ENCODE results near the gene TXNRD3.
"Not testable (repeated sequence)": the region's sequence is repeated elsewhere in the genome, so short reads cannot be mapped to it uniquely, and the experiment has no call there.

The TXNRD3 gene

DNA sequence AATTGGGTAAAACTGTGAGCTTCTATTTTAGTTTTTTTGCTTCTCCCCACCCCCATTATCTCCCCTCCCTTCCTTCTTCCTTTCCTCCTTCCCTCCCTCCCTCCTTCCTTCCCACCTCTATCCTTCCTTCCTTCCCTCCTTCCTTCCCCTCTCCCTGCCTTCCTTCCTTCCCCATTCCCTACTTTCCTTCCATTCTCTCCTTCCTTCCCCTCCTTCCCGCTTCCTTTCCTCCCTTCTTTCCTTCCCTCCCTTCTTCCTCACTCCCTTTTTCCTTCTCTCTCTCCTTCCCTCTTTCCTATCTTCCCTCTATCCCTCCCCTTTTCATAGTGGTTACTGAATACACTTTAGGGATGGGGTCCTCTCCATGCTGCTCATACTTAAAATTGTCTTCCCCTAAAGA is 55.8 kb downstream of the TXNRD3 start:
- TF ChIP-seq, protein P1, sequence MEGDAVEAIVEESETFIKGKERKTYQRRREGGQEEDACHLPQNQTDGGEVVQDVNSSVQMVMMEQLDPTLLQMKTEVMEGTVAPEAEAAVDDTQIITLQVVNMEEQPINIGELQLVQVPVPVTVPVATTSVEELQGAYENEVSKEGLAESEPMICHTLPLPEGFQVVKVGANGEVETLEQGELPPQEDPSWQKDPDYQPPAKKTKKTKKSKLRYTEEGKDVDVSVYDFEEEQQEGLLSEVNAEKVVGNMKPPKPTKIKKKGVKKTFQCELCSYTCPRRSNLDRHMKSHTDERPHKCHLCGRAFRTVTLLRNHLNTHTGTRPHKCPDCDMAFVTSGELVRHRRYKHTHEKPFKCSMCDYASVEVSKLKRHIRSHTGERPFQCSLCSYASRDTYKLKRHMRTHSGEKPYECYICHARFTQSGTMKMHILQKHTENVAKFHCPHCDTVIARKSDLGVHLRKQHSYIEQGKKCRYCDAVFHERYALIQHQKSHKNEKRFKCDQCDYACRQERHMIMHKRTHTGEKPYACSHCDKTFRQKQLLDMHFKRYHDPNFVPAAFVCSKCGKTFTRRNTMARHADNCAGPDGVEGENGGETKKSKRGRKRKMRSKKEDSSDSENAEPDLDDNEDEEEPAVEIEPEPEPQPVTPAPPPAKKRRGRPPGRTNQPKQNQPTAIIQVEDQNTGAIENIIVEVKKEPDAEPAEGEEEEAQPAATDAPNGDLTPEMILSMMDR (IDR thresholded peaks at IDR 0.05; ENCODE audit: low read depth, low read length), result no peak
- no peak overlapping the region for H3K4me3 ChIP-seq (replicated peaks in 1 of 2; ENCODE audit: low read depth in 2 of 2, low read length in 2 of 2)
- DNase-seq (ENCODE audit: low read depth in 2 of 2), result no peak

DNA sequence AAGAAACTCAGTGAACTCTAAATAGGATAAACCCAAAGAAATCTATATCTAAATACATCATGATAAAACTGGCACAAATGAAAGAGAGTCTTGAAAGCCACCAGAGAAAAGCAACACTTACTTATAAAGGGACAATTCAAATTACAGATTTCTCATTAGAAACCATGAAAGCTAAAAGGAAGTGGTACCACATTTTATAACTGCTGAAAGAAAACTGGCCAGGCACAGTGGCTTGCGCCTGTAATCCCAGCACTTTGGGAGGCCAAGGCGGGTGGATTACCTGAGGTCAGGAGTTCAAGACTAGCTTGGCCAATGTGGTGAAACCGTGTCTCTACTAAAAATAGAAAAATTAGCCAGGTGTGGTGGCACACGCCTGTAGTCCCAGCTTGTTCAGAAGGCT is 59.4 kb downstream of the TXNRD3 start:
- DNase-seq (ENCODE audit: low read depth in 2 of 2); H3K4me3 ChIP-seq (replicated peaks in 1 of 2; ENCODE audit: low read depth in 2 of 2, low read length in 2 of 2): not testable (repeated sequence)

DNA sequence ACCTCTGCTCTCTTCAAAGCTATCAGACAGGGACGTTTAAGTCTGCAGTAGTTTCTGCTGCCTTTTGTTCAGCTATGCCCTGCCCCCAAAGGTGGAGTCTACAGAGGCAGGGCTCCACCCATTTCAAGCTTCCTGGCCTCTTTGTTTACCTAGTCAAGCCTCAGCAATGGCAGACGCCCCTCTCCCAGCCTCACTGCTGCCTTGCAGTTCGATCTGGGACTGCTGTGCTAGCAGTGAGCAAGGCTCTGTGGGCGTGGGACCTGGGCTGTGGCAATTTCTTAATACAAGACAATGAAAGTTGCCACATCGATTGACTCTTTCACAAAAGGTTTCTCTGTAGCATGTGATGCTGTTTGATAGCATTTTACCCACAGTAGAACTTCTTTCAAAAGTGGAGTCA is 63.4 kb downstream of the TXNRD3 start:
- not testable (repeated sequence) for DNase-seq (ENCODE audit: low read depth in 2 of 2); H3K4me3 ChIP-seq (replicated peaks in 1 of 2; ENCODE audit: low read depth in 2 of 2, low read length in 2 of 2)

DNA sequence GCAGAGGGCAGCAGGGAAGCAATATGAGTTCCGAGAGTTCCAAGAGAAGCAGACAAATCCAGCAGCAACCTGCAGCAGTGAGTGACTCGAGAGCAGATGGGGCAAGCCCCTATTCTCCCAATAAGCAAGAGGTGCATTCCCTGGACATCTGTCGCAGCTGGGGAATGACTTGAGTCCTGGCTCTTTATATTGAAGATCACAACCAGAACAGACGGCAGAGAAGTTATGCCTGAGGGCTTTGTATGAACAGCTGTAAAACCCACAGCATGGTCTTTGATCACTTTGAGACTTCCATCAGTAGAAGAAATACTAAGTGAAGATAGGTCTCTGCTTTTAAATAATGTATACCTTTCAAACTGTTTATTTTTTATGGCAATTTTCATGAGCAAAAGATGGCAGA is 72.6 kb downstream of the TXNRD3 start:
- H3K4me3 ChIP-seq (replicated peaks in 1 of 2; ENCODE audit: low read depth in 2 of 2, low read length in 2 of 2), result no peak overlapping the region
- no peak for DNase-seq (ENCODE audit: low read depth in 2 of 2)
- TF ChIP-seq, protein P1 (IDR thresholded peaks at IDR 0.05; ENCODE audit: low read depth, low read length), result no peak

DNA sequence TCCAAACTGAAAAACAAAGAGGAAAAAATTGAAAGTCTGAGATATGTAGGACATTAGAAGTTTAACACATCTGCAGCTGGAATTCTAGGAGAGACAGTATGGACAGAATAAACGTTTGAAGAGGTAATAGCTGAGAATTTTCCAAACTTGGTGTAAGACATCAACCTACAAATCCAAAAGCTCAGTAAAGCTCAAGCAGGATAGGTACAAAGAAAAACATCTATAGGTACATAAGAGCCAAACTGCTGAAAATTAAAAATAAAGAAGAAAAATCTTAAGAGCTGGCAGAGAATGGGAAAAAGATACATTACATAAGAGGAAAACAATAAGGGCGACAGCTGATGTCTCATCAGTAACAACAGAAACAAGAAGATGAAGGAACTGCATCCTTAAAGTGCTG is 73.4 kb downstream of the TXNRD3 start:
- no peak for DNase-seq (ENCODE audit: low read depth in 2 of 2)
- TF ChIP-seq, protein P1 (IDR thresholded peaks at IDR 0.05; ENCODE audit: low read depth, low read length), result no peak
- no peak overlapping the region for H3K4me3 ChIP-seq (replicated peaks in 1 of 2; ENCODE audit: low read depth in 2 of 2, low read length in 2 of 2)

DNA sequence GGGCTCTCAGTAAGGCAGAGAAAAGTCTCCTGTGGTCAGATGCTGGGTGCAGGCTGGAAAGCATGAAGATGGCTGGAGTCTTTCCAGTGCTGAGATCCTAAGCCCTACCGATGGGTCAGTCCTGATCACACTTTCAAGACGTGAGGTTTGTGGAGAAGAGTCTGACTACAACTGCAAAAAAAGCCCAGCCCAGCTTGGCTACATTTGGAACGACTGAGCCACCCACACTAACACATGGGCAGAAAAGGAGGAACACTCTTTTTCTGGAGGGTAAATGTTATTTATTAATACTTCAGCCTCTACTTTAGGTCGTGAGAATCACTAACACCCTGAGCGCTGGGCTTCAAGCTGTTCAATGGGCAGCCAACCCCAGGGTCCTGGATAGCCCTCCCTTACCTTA is 74.2 kb downstream of the TXNRD3 start:
- H3K4me3 ChIP-seq (replicated peaks in 1 of 2; ENCODE audit: low read depth in 2 of 2, low read length in 2 of 2), result no peak overlapping the region
- TF ChIP-seq, protein P1 (IDR thresholded peaks at IDR 0.05; ENCODE audit: low read depth, low read length), result no peak
- DNase-seq (ENCODE audit: low read depth in 2 of 2), result no peak

DNA sequence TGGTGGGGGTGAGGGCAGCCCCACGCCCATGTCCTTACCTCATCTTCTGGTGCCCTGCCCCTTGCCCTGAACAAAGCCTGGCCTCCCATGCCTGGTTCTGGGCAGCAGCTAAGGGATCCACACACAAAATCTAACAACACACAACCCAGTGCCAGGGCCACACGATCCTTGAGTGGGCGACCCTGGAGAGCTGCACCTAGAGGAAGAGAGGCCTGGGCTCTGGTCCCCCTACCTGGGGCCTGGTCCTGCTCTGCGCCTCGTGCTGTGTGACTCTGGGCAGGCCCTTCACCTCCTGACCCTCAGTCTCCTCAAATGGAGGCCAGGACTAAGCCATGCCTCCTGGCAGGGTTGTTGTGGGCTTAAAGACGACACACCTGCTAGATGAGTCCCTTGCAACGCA is 76.2 kb downstream of the TXNRD3 start:
- no peak overlapping the region for H3K4me3 ChIP-seq (replicated peaks in 1 of 2; ENCODE audit: low read depth in 2 of 2, low read length in 2 of 2)
- DNase-seq (ENCODE audit: low read depth in 2 of 2), result no peak

DNA sequence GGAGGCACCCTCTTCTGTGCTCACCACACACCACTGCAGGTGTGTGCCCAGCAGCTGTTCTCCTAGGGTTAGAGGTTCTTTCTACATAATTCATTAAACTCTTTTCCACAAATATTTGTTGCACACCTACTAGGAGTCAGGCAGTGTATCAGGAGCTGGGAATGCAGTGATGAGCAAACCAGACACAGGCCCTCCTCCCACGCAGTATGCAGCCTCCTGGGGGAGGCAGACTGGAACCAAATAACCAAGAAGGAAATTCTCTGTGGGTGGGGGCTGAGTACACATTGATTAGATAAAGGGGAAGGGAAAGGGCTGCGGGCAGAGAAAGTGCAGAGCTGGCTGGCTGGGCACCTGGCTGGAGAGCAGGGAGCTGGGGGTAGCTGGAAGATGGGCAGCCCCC is 77.7 kb downstream of the TXNRD3 start:
- TF ChIP-seq, protein P1 (IDR thresholded peaks at IDR 0.05; ENCODE audit: low read depth, low read length), result no peak
- DNase-seq (ENCODE audit: low read depth in 2 of 2), result no peak
- no peak overlapping the region for H3K4me3 ChIP-seq (replicated peaks in 1 of 2; ENCODE audit: low read depth in 2 of 2, low read length in 2 of 2)

More for the DNA sequence above, 76.2 kb downstream of the TXNRD3 start:
- TF ChIP-seq, protein P1 (IDR thresholded peaks at IDR 0.05; ENCODE audit: low read depth, low read length), result no peak
